Pancreas (tissue), 10 donors: ENCODE data around the gene HDDC2. TPM values are rescaled to one million over a fixed set of nuclear protein-coding genes. Genes with fewer than 3 reads are reported as not detected.

ENCODE experiments used
- ATAC-seq, 4 donors: fragments of 200-7000 bp; cut with Tn5 transposase; one replicate each; pipeline versions ENCODE4 v1.8.0 to v1.9.1; 2020; ENCODE audit warnings: mild to moderate bottlenecking in 4 of 4, moderate library complexity in 4 of 4
- DNase-seq, 6 donors: peaks; one replicate each; pipeline ENCODE4 v3.0.0-alpha.2; 2020
- FAIRE-seq: peaks from 2 replicates; lab custom pipeline; 2012; peaks lifted over from hg19 to GRCh38; lab: Jason Lieb, UNC
- H3K27ac ChIP-seq, 4 donors: fragments of 200-600 bp; sonication (generic); 1 replicate in 3 of 4; 2 replicates in 1 of 4; pipeline versions ENCODE4 v1.5.0 to v1.8.0; 2020
- H3K27me3 ChIP-seq, 4 donors: fragments of 200-600 bp; one replicate each; pipeline ENCODE4 v1.8.0; 2021
- H3K36me3 ChIP-seq, 3 donors: fragments of 200-600 bp; sonication (generic) in 1 of 3; one replicate each; pipeline versions ENCODE4 v1.5.0 to v1.8.0; 2020 to 2021
- H3K4me1 ChIP-seq, 3 donors: fragments of 200-600 bp; one replicate each; pipeline ENCODE4 v1.8.0; 2021
- H3K4me3 ChIP-seq, 4 donors: fragments of 200-600 bp; sonication (generic) in 2 of 4; one replicate each; pipeline versions ENCODE4 v1.5.0 to v1.8.0; 2020 to 2021
- H3K9me3 ChIP-seq, 4 donors: fragments of 200-600 bp; one replicate each; pipeline ENCODE4 v1.8.0; 2021
- CTCF ChIP-seq, 4 donors: fragments of 200-600 bp; sonication (generic) in 3 of 4; IDR thresholded peaks; one replicate each; pipeline versions ENCODE4 v1.5.0 to v1.8.0; 2021; ENCODE audit warnings: antibody characterized with exemption in 4 of 4
- WGBS, 2 donors: extraction: QIAGEN DNeasy Blood & Tissue Kit; methylation state at CpG; one replicate each; pipeline ENCODE4 v1.1.7; 2013; 5-methylcytosine and 5-hydroxymethylcytosine counted together
- intact Hi-C, 3 donors: fragments of 100-400 bp; cut with DNase I; formaldehyde crosslinking; loops; one replicate each; pipeline versions ENCODE4 v1.11.1 to v1.14.2; 2022
- polyA plus RNA-seq, 2 donors: library from polyadenylated mRNA; stranded (reverse); fragments of 200-250 nt; gene quantifications; one replicate each; pipeline ENCODE4 v1.2.3, GENCODE V29; 2013
- total RNA-seq, 6 donors: library from RNA; stranded (reverse); fragmentation: NEBNext Ultra II Directional in 4 of 6; extraction: Animal tissue kit (Norgen Biotek cat#: 25700) in 4 of 6; gene quantifications; one replicate each; pipeline versions ENCODE4 v1.2.1 to v1.2.4, GENCODE V29; 2021 to 2023
- donor health status: healthy with polysubstance abuse.
- donor health status: DM: no; HTN: no; CAD: no; lungs with moderate emphysema.
- donor health status: DM: no; HTN: no; CAD: no.
- donor health status: control.
- donor health status: control.
- donor health status: Bipolar disorder and iron deficiency.
- donor health status: DM: yes; HTN: yes; CAD: no.
- donor health status: DM: no; HTN: no; CAD: no.
- donor health status: DM: no; HTN: no; CAD: no.
- donor health status: DM: yes; HTN: yes; CAD: no.

Gene HDDC2
- total and polyA plus RNA-seq, 8 donors, result 22.9 to 45.9 (median 30.6) TPM

GRCh38 chr6:125332664-125333063 lies 30.9 kb upstream of the HDDC2 start:
- ATAC-seq, result no peak
- WGBS, 2 donors, result 88 to 90% methylated on average over 1 of the region's 1 CpG
- FAIRE-seq, result no peak

GRCh38 chr6:125325586-125325985 lies 23.8 kb upstream of the HDDC2 start:
- Histone ChIP-seq H3K4me3 (no peak overlapping the region), H3K27ac (no peak overlapping the region), H3K4me1 (no peaks in the 10 kb centered on the region), H3K27me3 (no peaks in the 10 kb centered on the region), H3K9me3 (no peaks in the 10 kb centered on the region), H3K36me3 (no peaks in the 10 kb centered on the region)
- DNase-seq, result no peak
- WGBS, 2 donors, result 28 to 57% methylated on average over 2 of the region's 2 CpGs
- no peak for FAIRE-seq
- intact Hi-C loops, result no loop called here
- TF ChIP-seq CTCF (IDR thresholded peaks at IDR 0.05), result no peak
- ATAC-seq, result no peak

More at GRCh38 chr6:125332664-125333063, 30.9 kb upstream of the HDDC2 start:
- H3K27me3 ChIP-seq, result peaks cover 0 to 3% (median 0%) of the 10 kb centered on the region in 4 donors
- no peak for TF ChIP-seq CTCF (IDR thresholded peaks at IDR 0.05)
- no peak overlapping the region for H3K27ac ChIP-seq
- no peak overlapping the region for H3K4me3 ChIP-seq
- no peaks in the 10 kb centered on the region for H3K4me1 ChIP-seq
- DNase-seq, result no peak
- H3K9me3 ChIP-seq, result no peaks in the 10 kb centered on the region
- H3K36me3 ChIP-seq, result no peaks in the 10 kb centered on the region
- intact Hi-C loops, result no loop called here

GRCh38 chr6:125323376-125323775 lies 21.6 kb upstream of the HDDC2 start:
- Histone ChIP-seq H3K36me3 (no peaks in the 10 kb centered on the region), H3K9me3 (no peaks in the 10 kb centered on the region), H3K4me3 (no peak overlapping the region), H3K27ac (no peak overlapping the region), H3K4me1 (no peaks in the 10 kb centered on the region), H3K27me3 (peaks cover 0 to 3% (median 0%) of the 10 kb centered on the region in 4 donors)
- TF ChIP-seq CTCF (IDR thresholded peaks at IDR 0.05), result no peak
- FAIRE-seq, result no peak
- no peak for DNase-seq
- WGBS, 2 donors, result 76 to 83% methylated on average over 2 of the region's 2 CpGs
- ATAC-seq, result no peak
- intact Hi-C loops, result no loop called here

- Histone ChIP-seq H3K4me3 (no peak overlapping the region), H3K27ac (no peak overlapping the region), H3K27me3 (peaks cover 0 to 9% (median 0%) of the 10 kb centered on the region in 4 donors), H3K4me1 (no peaks in the 10 kb centered on the region), H3K9me3 (no peaks in the 10 kb centered on the region), H3K36me3 (no peaks in the 10 kb centered on the region)
- FAIRE-seq, result no peak
- intact Hi-C loops, result no loop called here
- 60 to 66% methylated on average over 9 of the region's 9 CpGs for WGBS, 2 donors
- ATAC-seq, result no peak
- no peak for DNase-seq
- TF ChIP-seq CTCF (IDR thresholded peaks at IDR 0.05), result no peak
Observed at GRCh38 chr6:125316621-125317020, 14.9 kb upstream of the HDDC2 start.

- no peaks in the 10 kb centered on the region for H3K4me1 ChIP-seq
- peaks cover 0 to 9% (median 0%) of the 10 kb centered on the region in 4 donors for H3K27me3 ChIP-seq
- TF ChIP-seq CTCF (IDR thresholded peaks at IDR 0.05), result no peak
- no peak overlapping the region for H3K27ac ChIP-seq
- H3K36me3 ChIP-seq, result no peaks in the 10 kb centered on the region
- 82 to 86% methylated on average over 5 of the region's 5 CpGs for WGBS, 2 donors
- no peaks in the 10 kb centered on the region for H3K9me3 ChIP-seq
- intact Hi-C loops, result no loop called here
- DNase-seq (no peak), ATAC-seq (no peak), FAIRE-seq (no peak)
- H3K4me3 ChIP-seq, result no peak overlapping the region
Observed at GRCh38 chr6:125315548-125315947, 13.8 kb upstream of the HDDC2 start.
